Stimulated activated naive CD8-positive, alpha-beta T cell treated with anti-CD3 and anti-CD28 coated beads, Interleukin-15, Interleukin-2, amounts not matched to agents 100 ng/mL and 50 ng/mL, for 24 hours (primary cell): ENCODE data around the gene ADH1C.
"Not testable (repeated sequence)": the region's sequence is repeated elsewhere in the genome, so short reads cannot be mapped to it uniquely, and the experiment has no call there.

ENCODE experiments used
- H3K27ac Mint-ChIP-seq: one replicate; pipeline ENCODE4 v1.8.0; 2021; ENCODE audit warnings: mild to moderate bottlenecking, mixed read lengths
- H3K27me3 Mint-ChIP-seq: one replicate; pipeline ENCODE4 v1.8.0; 2021; ENCODE audit warnings: mixed read lengths
- H3K36me3 Mint-ChIP-seq: one replicate; pipeline ENCODE4 v1.8.0; 2021; ENCODE audit warnings: low read depth, mixed read lengths
- H3K4me1 Mint-ChIP-seq: one replicate; pipeline ENCODE4 v1.8.0; 2021; ENCODE audit warnings: low read depth, mixed read lengths
- H3K4me3 Mint-ChIP-seq: one replicate; pipeline ENCODE4 v1.8.0; 2021; ENCODE audit warnings: mild to moderate bottlenecking, mixed read lengths
- H3K9me3 Mint-ChIP-seq: one replicate; pipeline ENCODE4 v1.8.0; 2021; ENCODE audit warnings: mixed read lengths

ADH1C gene

GRCh38 chr4:99352602-99353537 lies at the start of gene ADH1C:
Gene ADH1C (minus strand): TSS chr4:99352746. CDS start chr4:99352675, 71 bp downstream.
- H3K4me3 Mint-ChIP-seq, result no peak within 1 kb of the TSS
- no peak within 1 kb of the TSS for H3K27ac Mint-ChIP-seq
- peaks cover 13% of the 10 kb centered on the region for H3K4me1 Mint-ChIP-seq
- H3K36me3 Mint-ChIP-seq, result no peaks in the 10 kb centered on the region
- peaks cover 17% of the 10 kb centered on the region for H3K27me3 Mint-ChIP-seq
- peaks cover 14% of the 10 kb centered on the region for H3K9me3 Mint-ChIP-seq

DNA sequence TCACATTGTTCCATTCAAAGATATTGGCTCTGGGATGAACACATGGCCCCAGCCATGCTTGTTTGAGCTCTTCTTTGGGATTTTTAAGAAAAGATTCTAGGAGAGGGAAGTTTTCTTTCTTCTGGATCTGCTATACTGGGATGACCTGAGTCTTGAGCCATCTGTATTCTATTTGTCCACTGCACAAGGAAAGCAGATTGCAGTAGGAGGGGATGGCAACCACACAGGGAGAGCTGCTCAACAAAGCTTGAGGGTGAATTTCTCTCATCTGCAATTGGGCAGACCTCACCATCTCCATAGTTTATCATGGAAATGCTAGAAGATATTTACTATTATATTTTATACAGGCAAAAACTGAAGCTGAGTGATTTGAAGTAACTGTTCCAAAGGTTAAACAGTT lies 48.3 kb upstream of the ADH1C start:
- Mint-ChIP-seq H3K27me3 (peaks cover 4% of the 10 kb centered on the region), H3K4me3 (no peak overlapping the region), H3K36me3 (no peaks in the 10 kb centered on the region), H3K9me3 (no peaks in the 10 kb centered on the region), H3K27ac (no peak overlapping the region), H3K4me1 (peaks cover 18% of the 10 kb centered on the region)

- no peak overlapping the region for H3K4me3 Mint-ChIP-seq
- H3K9me3 Mint-ChIP-seq, result no peaks in the 10 kb centered on the region
- no peak overlapping the region for H3K27ac Mint-ChIP-seq
- H3K36me3 Mint-ChIP-seq, result no peaks in the 10 kb centered on the region
- H3K4me1 Mint-ChIP-seq, result peaks cover 6% of the 10 kb centered on the region
- H3K27me3 Mint-ChIP-seq, result peaks cover 8% of the 10 kb centered on the region
Measured at GRCh38 chr4:99399017-99399416, 46.5 kb upstream of the ADH1C start.

- Mint-ChIP-seq H3K4me3 (no peak overlapping the region), H3K36me3 (no peaks in the 10 kb centered on the region), H3K27ac (no peak overlapping the region), H3K9me3 (peaks cover 3% of the 10 kb centered on the region), H3K27me3 (peaks cover 8% of the 10 kb centered on the region), H3K4me1 (no peaks in the 10 kb centered on the region)
Measured at GRCh38 chr4:99395595-99396364, 43.2 kb upstream of the ADH1C start.

DNA sequence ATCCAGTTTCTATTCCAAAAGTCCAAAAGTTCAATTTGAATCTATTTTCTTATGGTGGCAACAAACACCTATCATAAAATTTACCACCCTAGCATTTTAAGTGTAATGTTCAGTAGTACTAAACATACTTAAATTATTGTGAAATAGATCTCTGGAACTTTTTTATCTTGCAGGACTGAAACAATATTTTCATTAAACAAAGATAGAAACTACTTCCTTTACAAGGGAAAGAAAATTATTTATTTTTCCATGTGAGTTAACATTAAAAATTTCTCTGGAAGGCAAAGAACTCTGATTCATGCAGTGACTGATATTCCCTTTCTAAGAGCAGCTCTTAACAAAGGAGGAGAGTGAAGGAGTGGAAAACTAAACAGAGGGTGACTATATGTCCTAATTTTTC lies 42.4 kb upstream of the ADH1C start:
- Mint-ChIP-seq H3K36me3 (no peaks in the 10 kb centered on the region), H3K27me3 (peaks cover 8% of the 10 kb centered on the region), H3K9me3 (peaks cover 4% of the 10 kb centered on the region), H3K4me3 (no peak overlapping the region), H3K27ac (no peak overlapping the region), H3K4me1 (no peaks in the 10 kb centered on the region)

- Mint-ChIP-seq H3K27ac (no peak overlapping the region), H3K9me3 (peaks cover 4% of the 10 kb centered on the region), H3K4me1 (no peaks in the 10 kb centered on the region), H3K36me3 (no peaks in the 10 kb centered on the region), H3K27me3 (peaks cover 12% of the 10 kb centered on the region), H3K4me3 (no peak overlapping the region)
Measured at GRCh38 chr4:99390055-99390454, 37.5 kb upstream of the ADH1C start.

DNA sequence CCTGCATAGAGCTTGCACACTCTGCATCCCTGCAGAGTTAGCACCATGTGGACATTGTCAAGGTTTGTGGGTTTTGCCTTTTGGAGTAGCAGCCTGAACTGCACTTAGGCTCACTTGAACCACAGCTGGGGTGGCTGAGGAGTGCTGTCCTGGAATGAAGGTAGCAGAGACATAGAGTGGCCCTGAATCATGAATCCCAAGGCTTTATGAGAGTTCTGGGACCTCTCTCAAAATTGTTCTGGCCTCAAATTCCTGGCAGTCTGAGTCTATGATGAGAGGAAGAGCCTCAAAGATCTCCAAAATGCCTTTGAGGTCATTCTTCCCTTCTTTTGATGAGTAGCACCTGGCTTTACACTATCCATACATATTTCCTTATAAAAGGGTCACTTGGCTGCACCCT lies 37.1 kb upstream of the ADH1C start:
- H3K4me1 Mint-ChIP-seq, result no peaks in the 10 kb centered on the region
- no peak overlapping the region for H3K4me3 Mint-ChIP-seq
- no peak overlapping the region for H3K27ac Mint-ChIP-seq
- no peaks in the 10 kb centered on the region for H3K36me3 Mint-ChIP-seq
- peaks cover 11% of the 10 kb centered on the region for H3K27me3 Mint-ChIP-seq
- H3K9me3 Mint-ChIP-seq, result peaks cover 4% of the 10 kb centered on the region

- H3K4me3 Mint-ChIP-seq, result no peak overlapping the region
- peaks cover 14% of the 10 kb centered on the region for H3K27me3 Mint-ChIP-seq
- no peaks in the 10 kb centered on the region for H3K36me3 Mint-ChIP-seq
- H3K27ac Mint-ChIP-seq, result no peak overlapping the region
- H3K4me1 Mint-ChIP-seq, result no peaks in the 10 kb centered on the region
- H3K9me3 Mint-ChIP-seq, result peaks cover 3% of the 10 kb centered on the region
Measured at GRCh38 chr4:99383833-99384392, 31.4 kb upstream of the ADH1C start.

DNA sequence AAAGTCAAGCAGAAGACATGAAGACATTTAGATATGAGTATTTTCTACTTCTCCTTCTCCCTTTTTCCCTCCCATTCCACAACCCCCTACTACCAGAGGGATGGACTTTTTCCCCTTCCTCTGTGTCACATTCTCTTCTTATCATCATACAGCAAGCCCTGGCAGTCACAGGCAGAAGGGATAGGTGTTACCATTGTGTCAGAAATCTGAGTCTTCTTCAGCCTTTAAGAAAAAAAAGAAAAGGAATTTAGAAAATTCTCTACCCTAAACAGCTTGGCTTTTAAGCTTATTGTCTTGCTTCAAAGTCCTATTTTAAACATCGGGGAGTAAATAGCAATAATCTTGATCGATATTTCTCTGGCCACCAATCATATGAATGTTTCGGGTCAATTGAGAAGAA lies 30.9 kb upstream of the ADH1C start:
- no peaks in the 10 kb centered on the region for H3K4me1 Mint-ChIP-seq
- H3K36me3 Mint-ChIP-seq, result no peaks in the 10 kb centered on the region
- peaks cover 8% of the 10 kb centered on the region for H3K27me3 Mint-ChIP-seq
- peaks cover 3% of the 10 kb centered on the region for H3K9me3 Mint-ChIP-seq
- H3K4me3 Mint-ChIP-seq, result no peak overlapping the region
- no peak overlapping the region for H3K27ac Mint-ChIP-seq

DNA sequence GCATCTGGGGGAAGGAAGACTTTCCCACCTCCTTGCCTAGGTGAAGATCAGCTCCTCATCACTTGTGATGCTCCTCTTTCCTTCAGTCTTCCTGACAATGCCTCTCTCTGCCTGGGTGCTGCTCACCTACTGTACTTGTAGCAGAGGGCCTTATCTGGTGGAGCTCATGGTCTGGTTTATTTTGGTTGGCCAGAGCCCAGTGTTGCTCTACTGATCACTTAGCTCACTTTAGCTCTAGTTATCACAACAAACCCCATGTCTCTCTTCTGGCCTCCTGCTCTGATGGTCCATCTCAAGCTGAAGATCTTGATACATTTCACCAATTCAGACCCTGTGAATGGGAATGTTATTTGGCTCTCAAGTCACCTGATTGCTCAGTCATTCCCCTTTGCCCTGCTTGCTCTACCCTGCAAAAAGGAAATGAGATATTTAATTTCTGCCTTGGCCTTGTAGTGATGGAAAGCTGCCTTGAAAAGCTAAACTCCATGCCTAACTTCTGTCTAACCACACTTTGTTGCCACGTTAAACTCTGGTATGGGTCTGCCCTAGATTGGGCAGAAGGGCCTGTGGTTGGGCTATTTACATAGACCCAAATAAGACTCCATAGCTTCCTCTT lies 30.3 kb upstream of the ADH1C start:
- H3K36me3 Mint-ChIP-seq, result no peaks in the 10 kb centered on the region

DNA sequence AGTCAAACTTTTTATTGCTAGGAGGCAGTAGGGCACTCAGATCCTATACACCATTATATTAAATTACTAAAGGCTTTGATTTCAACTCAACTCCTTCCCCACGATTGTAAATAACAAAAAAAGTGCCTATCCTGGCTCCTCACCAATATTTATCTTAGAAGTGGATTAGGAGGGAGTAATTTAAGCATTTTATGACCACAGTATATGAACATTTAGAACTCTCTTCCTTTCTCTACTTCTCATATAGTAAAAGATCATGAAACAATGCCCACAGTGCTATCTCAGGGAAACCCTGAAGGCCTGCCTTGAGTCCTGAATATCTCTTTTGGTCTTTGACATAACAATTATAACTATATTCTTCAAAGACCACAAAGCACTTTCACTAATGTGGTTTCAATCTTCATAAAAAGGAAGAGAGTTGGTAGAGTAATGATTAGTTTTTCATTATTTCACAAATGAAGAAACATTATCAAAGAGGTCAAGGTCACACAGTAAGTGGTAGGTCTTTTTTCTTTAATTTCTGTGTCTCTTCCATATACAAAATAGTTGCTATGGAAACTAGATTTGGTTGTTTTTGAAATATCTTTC lies 29.1 kb upstream of the ADH1C start:
- peaks cover 3% of the 10 kb centered on the region for H3K9me3 Mint-ChIP-seq
- no peak overlapping the region for H3K27ac Mint-ChIP-seq
- H3K4me1 Mint-ChIP-seq, result no peaks in the 10 kb centered on the region
- H3K4me3 Mint-ChIP-seq, result no peak overlapping the region
- H3K27me3 Mint-ChIP-seq, result peaks cover 7% of the 10 kb centered on the region
- no peaks in the 10 kb centered on the region for H3K36me3 Mint-ChIP-seq

More for the DNA sequence above, 30.3 kb upstream of the ADH1C start:
- no peak overlapping the region for H3K27ac Mint-ChIP-seq
- peaks cover 3% of the 10 kb centered on the region for H3K9me3 Mint-ChIP-seq
- no peak overlapping the region for H3K4me3 Mint-ChIP-seq
- peaks cover 3% of the 10 kb centered on the region for H3K27me3 Mint-ChIP-seq
- no peaks in the 10 kb centered on the region for H3K4me1 Mint-ChIP-seq

DNA sequence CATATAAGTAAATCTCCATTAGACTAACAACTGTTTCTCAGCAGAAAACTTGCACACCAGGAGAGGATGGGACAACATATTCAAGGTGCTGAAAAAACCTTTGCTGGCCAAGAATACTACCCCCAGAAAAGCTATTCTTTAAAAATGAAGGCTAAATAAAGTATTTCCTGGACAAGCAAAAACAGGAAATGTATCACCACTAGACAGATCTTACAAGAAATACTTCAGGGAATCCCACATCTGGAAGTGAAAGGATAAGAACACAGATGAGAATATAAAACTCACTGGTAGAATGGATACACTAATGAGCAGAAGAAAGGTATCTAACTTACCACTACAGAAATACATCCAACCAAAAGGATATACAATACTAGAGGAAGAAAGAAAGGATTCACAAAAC lies 27.0 kb upstream of the ADH1C start:
- H3K4me1 Mint-ChIP-seq, result no peaks in the 10 kb centered on the region
- H3K4me3 Mint-ChIP-seq, result no peak overlapping the region
- H3K27ac Mint-ChIP-seq, result no peak overlapping the region
- H3K9me3 Mint-ChIP-seq, result peaks cover 11% of the 10 kb centered on the region
- H3K36me3 Mint-ChIP-seq, result no peaks in the 10 kb centered on the region
- H3K27me3 Mint-ChIP-seq, result peaks cover 12% of the 10 kb centered on the region

DNA sequence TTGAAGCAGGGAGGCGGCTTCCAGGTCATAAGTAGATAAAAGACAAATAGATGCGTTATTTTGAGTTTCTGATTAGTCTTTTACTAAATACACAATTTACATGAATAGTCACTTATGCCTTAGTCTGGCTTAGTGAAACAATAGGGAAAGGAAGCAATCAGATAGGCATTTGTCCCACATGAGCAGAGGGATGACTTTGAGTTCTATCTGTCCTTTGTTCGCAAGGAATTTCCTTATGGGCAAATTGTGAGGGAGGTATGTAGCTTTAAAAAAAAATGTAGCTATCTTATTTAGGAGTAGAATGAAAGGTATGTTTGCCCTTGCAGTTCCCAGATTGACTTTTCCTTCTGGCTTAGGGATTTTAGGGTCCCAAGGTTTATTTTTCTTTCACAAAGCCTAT lies 26.3 kb upstream of the ADH1C start:
- H3K9me3 Mint-ChIP-seq, result peaks cover 11% of the 10 kb centered on the region
- no peaks in the 10 kb centered on the region for H3K36me3 Mint-ChIP-seq
- H3K4me3 Mint-ChIP-seq, result no peak overlapping the region
- H3K27ac Mint-ChIP-seq, result no peak overlapping the region
- H3K4me1 Mint-ChIP-seq, result no peaks in the 10 kb centered on the region
- H3K27me3 Mint-ChIP-seq, result peaks cover 12% of the 10 kb centered on the region

DNA sequence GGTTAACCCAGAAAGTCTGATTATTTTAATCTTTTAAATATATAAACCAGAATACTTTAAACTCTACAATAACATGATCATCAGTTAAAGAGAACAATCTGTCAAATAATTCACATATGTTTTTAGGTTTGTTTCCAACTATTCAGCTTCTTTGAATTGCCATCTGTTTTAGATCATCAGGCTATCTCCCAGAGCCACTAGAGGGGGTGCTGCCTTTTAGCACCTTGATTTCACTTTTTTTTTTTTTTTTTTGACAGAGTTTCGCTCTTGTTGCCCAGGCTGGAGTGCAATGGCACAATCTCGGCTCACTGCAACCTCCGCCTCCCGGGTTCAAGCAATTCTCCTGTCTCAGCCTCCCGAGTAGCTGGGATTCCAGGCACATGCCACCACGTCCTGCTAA lies 24.8 kb upstream of the ADH1C start:
- H3K36me3 Mint-ChIP-seq, H3K4me3 Mint-ChIP-seq, H3K4me1 Mint-ChIP-seq, H3K27ac Mint-ChIP-seq: not testable (repeated sequence)
- Mint-ChIP-seq H3K9me3 (peaks cover 11% of the 10 kb centered on the region), H3K27me3 (peaks cover 12% of the 10 kb centered on the region)
